ENCODE data around the gene SERP2.

Gene SERP2

DNA sequence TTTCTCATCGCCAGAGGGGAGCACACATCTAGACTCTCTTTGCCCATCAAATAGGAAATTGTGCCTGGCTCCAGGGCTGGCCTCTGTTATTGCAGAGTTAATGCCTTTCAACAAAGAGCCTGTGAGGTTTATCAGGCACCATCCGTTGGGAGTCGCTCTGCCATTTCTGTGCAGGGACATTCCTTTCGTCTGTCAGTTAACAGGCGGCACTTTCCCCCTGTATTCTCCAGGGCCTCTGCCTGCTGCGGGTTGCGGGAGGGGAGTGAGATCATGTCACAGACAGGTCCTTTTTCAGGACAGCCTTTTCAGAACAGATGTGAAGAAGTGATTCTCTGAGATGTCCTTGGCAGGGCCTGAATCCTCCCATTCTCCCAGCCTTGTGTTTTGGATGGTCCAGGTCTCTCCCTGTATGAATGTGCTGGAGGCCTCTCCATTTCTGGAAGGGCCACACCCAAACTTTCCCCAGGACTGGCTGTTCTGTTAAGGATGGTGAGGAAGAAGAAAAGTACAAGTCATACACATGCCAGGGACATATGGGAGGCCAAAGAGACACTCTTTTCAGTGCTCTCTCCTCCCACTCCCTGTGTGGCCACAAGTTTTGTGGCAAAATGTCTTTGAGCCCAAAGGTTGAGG is 14.9 kb downstream of the SERP2 start:
- DNase-seq (ENCODE audit: low read depth in 2 of 2): no peak

DNA sequence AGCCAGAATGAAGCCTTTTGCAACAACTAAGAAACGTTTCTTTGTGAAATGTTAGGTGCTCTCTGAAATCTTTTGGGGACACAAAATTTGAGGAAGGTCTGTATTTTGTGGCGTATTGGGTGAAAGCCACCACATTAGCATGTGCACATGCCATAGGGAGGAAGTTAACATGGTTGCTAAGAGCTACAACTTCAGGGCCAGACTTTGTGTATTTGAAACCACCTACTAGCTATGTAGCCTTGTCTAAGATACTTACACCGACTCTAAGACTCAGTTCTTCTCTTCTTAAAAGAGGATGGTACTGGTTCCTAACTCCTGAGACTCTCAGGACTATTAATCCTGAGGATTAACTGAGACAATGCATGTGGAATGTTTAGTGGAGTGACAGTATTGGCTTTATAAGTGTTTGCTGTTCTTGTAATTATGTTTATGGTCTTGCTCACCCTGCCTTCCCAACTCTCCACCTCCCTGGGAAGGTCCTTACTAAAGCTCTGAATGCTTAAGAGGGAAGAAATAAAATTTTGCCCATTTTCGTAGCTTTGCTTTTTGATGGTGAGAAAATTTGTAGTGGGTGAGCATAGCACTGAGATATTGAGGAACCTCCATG is 15.5 kb downstream of the SERP2 start:
- no peak for DNase-seq (ENCODE audit: low read depth in 2 of 2)

DNA sequence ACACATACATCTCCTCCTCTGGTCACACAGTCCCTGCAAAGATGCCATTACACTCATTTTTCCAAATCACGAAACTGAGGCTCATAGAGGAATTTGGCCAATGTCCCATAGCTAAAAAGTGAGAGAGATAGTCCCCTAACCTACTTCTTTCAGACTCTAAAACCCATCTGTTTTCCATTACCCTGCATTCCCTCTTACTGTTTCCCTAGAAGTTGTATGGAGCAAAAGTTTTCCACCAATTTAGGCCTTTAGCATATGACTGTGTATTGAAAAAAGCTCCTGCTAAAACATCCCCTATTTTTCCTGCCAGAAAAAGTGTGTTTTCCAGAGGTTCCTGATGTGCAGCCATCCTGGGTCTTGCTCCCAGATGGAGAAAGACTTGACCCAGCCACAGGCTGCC is 16.3 kb downstream of the SERP2 start:
- DNase-seq (ENCODE audit: low read depth in 2 of 2): no peak

DNA sequence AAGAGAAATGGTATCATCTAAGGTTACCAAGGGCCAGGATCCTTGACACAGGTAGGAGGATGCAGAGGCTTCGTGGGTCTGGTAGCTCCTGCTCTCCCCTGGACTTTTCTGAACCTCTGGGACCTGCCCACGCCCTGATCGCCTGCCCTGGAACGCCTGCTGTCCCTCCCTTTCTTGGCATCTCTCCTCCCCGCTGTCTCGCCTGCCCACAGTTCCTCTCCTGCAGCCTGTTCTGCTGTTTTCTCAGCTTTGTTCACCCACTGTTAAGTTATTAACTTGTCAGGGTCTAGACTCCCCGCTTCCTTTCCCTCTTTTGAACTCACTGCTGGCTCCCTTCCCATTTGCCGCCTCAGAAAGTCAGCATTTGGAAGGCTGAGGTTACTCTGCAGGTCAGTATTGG is 19.8 kb downstream of the SERP2 start:
- DNase-seq (ENCODE audit: low read depth in 2 of 2): no peak

DNA sequence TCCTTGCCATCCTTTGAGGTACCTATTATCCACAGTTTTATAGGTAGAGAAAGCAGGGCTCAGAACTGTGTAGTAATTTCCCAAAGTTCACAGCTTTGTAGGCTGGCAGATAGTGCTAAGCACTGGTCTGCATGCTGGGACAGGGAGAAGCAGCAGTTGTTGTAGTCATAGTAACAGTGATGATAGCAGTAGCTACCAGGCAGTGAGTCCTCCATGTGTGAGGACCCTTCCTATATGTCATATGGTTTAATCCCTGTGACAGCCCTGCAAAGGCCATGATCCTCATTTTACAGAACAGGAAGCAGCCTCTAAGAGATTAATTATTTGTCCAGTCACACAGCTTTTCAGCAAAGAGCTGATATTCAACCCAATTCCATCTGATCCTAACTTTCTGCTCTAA is 21.0 kb downstream of the SERP2 start:
- DNase-seq (ENCODE audit: low read depth in 2 of 2): no peak

DNA sequence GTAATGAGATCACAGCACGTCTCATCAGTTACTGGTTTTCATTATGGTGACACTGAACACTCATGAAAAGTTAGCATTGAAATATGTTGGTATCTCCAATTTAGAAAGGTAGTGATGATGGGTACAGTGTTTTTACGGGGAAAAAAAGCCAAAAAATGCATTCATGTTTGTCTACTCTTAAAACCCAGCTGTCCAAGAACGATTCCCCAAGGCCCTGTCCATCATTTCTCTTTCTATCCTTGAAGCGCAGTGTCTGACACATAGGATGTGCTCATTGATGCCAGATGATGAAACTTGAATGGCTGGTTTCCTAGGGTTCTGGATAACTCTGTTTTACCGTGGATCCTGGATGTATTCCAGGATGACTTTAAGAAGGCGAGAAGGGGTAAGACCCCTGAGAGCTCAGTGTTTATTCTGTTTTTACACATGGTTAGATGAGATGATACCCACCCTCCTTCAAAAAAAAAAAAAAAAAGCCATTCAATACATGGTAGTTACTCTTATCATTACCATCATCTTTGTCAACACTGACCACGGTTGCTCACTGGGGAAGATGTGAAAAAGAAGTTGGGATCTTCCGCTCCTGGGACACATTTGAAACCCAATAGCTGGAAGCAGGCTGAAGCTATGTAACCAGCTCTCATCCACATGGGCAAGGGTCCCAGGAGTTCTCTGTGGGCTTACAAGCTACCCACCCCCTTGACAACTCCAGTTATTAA is 22.5 kb downstream of the SERP2 start:
- no peak for DNase-seq (ENCODE audit: low read depth in 2 of 2)

DNA sequence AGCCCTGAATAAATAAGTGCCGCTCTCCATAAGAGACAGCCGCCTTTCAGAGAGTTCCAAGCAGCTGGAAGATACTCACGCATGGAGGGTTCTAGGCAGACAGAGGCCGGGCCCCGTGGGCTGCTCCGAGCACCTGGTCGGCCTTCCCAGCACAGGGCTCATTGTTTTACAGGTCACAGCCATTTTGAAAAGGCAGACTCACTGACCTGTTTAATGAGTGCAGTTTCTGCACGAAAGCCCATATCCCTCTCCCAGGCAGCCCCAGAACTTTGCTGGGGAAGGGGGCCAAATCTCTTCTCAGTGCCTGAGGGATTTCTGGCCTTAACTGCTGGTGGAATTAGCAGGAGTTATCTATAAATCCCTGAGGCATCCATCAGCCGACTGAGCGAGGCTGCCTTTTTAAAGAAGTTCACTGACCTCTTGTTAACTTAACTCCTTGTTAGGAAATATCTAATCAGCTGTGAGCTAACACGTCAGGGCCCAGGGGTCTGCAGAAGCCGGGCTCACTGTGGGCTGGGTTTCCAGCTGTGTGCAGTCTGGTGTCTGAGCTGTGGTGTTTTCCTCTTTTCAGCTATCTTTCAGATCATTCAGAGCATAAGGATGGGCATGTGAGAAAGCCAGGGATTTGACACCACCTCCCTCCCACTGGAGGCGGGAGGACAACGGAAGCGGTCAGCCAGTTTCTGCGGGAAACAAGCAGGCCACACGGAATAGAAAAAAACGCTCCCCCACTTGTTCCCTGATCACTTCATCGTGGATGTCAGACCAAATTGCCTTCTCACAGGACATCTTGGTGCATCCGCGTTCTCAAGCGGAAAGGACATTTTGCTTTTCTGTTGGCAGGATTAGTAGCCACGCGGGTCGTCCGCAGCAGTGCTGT is 23.3 kb downstream of the SERP2 start:
- no peak for DNase-seq (ENCODE audit: low read depth in 2 of 2)

DNA sequence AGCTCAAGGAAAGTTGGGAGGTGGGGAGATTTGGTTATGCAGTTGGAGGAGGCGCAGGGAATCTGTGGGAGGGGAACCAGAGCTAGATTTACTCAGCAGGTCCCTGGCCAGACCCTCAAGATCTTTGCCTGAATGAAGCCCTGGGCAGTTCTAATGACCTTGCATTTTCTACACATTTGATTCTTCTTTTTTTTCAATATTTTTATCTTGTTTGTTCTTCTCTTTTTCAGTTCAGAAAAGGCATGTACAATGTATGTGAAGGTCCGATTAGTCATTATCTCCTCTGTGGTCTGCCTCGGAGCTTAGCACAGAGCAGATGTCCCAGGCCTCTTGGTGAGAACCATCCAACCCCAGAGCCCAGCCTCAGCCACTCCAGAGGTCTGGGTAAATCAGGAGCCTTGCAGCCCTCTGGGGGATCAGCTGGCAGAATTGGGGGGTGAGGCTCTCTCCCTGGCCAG is 24.2 kb downstream of the SERP2 start:
- no peak for DNase-seq (ENCODE audit: low read depth in 2 of 2)

DNA sequence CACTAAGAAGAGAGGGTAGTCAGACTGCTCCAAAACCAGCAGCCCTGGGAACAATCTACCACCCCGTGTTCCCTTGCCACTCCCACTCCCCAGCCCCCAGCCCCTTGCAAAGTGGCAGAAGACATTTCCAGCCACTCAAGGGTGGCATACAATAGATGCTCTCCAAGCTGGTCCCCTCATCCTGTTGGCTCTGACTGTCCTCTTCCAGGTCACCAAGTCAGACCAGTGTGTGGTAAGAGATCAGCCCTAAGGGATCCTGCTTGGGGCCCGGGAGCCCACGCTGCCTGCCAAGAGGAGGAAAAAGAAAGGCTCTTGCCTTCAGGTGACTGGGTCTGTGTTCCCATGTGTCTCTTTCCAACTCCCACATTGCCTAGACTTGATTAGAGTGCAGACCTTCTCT is 25.0 kb downstream of the SERP2 start:
- no peak for DNase-seq (ENCODE audit: low read depth in 2 of 2)

DNA sequence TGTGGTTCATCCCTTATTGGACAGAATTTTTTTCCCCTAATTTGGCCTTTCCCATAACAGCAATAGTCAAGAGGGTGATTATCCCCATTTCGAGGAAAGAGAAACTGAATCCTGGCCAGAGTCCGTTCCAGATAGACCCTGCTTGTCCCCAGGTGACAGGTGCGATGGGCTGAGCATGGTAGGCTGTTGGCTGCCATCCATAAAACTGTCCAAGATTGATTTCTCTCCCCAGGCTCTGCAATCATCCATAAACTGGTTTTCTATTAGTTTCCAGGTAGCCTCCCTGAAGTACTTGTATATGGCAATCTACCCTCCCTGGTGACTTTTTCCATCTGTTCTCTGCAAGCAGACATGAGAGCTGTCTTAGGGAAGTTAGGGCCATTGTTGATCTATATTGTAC is 25.4 kb downstream of the SERP2 start:
- DNase-seq (ENCODE audit: low read depth in 2 of 2): no peak

DNA sequence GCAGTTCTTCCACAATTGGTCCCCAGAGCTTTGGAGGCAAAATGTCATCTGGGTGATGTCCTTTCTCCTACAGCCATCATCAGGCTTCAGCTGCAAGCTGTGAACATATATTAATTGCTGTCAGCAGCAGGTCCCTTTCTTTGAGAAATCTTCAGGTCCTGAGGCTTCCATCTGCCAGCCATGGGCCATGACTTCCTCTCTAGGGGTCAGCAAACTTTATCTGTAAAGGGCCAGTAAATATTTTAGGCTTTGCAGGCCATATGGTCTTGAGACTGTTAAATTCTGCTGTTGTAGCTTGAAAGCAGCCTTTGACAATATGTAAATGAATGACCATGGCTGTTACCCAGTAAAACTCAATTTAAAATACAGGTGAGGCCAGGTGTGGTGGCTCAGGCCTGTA is 27.1 kb downstream of the SERP2 start:
- DNase-seq (ENCODE audit: low read depth in 2 of 2): no peak

DNA sequence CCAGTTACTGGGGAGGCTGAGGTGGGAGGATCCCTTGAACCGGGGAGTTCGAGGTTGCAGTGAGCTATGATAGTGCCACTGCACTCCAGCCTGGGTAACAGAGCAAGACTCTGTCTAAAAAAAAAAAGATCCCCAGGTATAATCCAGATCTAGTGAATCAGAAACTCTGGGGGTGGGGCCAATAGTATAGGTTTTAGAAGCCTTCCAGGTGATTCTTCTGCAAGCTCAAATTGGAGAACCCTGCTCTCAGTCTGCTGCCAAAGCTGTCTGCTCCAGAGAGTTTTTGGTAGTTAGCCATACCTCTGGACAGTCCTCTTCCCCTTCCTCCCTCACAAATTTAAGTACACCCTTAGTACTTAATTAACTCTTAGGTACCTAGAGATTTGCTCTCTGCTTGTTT is 28.0 kb downstream of the SERP2 start:
- DNase-seq (ENCODE audit: low read depth in 2 of 2): no peak

DNA sequence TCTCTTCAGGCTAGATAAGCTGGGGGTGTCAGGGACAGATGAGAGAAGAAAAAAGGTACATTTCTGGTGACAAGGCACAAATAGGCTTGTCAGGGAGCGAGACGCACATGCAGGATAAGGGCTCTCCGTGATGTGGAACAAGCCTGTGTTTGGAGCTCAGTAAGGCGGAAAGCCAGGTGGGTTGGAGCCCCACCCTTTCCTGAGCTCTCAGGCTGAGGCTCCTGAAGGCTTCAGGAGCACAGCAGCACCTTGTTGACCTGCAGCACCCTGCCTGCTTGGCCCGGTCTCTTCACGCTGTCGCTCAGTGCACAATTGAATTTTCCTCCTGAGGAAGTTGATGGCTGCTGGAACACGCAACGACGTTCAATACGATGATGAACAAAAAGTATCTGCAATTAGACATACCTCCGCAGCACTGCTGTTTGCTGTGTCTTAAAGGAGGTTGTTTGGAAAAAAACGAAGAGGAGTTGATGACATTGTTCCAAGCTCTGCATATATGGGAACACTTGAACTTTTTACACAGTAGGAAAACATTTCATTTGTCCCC is 29.3 kb downstream of the SERP2 start:
- no peak for DNase-seq (ENCODE audit: low read depth in 2 of 2)

DNA sequence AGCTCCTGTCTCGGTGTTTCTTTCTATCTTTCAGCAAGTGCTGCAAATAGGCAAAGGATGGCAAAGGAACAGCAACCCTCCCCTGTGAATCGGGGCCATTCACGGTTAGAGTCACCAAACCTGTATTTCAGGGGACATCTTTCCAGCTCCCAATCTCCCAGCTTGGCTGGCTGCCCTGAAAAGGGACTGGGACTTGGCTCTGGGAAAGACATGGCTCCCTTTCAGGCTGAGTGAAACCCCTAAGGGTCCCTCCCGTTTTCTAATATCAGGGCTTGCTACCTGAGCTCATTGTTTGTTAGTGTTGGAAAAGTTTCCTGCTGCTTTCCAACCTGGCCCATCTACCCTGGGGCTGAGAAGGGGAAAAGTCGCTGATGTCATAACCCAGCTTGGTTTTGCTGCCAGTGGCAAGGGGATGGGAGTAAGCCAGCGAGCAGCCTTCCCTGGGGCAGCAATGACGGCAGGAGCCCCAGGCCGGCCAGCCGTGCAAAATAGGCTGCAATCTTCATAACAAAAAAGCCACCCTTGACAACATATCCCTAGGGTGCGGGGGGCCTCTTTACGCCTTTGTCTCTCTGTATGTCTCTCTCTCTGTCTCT is 29.9 kb downstream of the SERP2 start:
- DNase-seq (ENCODE audit: low read depth in 2 of 2): no peak

DNA sequence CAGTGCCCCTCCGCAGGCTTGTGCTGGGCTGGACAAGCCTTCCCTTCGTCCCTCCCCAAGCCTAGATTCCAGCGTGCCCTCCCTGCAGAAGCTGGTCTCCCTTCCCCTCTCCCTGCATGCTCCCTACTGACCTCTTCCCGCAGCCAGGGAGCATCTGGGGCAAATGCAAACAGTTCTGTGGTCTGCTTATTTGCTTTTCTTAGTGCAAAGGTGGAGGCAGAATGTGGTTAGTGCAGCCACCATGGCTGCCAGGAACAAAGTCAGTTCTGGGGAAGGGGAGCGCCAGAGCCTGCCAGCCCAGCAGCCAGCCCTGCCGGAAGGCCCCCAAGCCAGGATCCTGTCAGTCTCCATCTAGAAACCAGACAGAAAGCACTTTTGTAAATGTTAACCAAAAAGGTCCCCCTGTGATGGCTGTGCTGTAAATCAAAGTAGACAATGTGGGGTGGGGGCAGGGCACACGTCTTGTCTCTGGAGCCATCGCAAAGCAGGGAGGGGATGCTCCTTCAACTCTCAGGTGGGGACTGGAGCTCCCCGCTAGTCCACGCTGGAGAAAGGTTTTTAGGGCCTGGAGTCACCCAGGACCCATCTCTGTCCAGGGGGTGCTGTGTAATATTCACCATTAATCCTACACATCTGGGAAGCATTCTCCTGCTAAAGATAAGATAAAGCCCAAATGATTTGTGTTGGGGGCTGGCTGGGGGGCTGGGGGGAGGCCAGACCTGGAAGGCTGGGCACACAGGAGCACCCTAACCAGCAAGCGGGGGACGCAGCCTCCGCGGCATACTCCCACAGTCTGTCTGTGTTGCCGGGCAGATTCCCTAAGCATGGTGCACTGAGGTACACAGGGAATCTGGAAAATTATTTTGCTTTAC is 30.9 kb downstream of the SERP2 start:
- no peak for DNase-seq (ENCODE audit: low read depth in 2 of 2)

DNA sequence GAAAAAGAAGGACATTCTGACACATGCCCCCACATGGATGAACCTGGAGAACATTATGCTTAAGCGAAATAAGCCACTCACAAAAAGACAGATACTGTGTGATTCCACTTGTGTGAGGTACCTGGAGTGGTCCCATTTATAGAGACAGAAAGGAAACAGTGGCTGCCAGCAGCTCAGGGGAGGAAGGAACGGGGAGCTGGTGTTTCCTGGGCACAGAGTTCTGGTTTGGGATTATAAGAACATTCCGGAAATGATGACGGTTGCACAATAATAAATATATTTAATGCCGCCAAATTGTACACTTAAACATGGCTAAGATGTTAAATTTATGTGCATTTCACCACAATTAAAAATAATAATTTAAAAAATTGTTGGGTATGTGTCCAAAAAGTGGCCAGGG is 33.0 kb downstream of the SERP2 start:
- DNase-seq (ENCODE audit: low read depth in 2 of 2): no peak

DNA sequence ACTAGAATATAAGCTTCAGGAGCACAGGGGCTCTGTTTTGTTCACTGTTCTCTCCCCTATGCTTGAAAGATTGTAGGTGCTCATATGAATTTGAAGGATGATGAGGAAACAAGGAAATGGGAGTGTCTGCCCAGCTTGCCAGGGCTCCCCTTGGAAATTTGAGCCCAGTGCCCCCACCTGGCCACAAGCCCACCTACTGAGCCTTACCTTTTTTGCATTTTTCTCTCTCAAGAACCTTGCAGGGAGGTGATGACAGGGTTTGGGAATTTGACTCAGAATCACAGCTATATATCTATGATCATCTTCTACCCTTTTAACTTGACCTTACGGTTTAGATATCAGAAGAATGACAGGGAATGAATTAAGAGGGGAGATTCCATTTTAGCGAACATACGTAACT is 33.8 kb downstream of the SERP2 start:
- DNase-seq (ENCODE audit: low read depth in 2 of 2): no peak

DNA sequence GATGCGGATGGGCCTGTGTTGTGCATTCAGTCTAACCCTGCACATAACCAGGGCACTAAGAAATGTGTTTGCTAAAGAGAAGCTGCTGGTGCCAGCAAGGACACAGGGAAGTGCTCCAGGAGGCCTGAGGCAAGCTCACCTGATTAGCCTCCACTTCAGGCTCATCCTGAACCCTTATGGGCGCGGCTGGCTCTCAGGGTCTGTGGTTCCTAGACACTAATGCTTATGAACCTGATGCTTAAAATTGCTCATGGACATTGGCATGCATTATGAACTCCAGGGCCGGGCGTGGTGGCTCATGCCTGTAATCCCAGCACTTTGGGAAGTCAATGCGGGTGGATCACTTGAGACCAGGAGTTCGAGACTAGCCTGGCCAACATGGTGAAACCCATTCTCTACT is 34.3 kb downstream of the SERP2 start:
- no peak for DNase-seq (ENCODE audit: low read depth in 2 of 2)

DNA sequence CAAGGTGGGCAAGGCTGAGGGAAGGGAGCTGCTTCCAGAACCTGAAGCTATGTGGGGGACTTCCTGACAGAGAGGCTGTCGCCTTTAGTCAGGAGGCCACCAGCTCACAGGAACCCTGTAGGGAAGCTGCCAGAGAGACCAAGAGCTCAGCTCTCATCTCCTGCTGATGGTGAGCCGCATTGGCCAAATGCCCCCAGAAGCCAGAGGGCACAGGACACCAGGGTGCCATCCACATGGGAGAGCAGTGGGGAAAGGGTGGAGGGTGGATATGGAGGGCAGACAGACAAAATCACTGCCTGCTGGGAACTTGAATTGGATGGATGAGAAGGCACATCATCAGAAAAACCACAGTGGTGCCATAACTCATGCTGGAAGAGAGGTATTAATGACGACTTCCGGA is 36.0 kb downstream of the SERP2 start:
- DNase-seq (ENCODE audit: low read depth in 2 of 2): no peak

DNA sequence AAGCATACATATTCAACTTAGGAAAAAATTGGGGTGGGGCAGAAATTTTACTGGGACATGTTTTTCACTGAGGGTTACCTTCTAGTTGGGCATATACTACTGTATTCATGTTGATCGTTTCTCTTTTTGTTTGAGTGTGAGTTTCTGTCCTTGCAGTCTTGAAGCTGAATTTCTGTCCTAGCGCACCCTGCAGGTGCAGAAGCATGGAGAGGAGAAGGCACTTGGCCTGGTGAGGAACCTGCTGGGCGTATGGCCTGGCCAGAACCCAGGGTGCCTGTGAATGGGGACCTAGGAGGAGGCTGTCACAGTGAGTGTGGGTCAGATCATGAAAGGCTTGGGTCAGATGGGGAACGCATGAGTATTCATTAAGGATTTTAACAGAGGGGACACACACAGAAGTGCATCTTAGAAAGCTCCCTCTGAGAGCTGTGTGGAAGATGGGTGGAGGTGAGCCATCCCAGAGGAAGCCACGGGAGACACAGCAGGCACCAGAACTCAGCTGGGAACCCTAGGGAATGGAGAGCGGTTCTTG is 36.8 kb downstream of the SERP2 start:
- no peak for DNase-seq (ENCODE audit: low read depth in 2 of 2)
